Non-pigmented ciliary epithelial cell (primary cell): Measurements from ENCODE around the gene ACSL6.

Experiments
- DNase-seq: peaks from one replicate; pipeline ENCODE4 v3.0.0-alpha.2; 2010; ENCODE audit warnings: low read depth

Gene ACSL6

DNA sequence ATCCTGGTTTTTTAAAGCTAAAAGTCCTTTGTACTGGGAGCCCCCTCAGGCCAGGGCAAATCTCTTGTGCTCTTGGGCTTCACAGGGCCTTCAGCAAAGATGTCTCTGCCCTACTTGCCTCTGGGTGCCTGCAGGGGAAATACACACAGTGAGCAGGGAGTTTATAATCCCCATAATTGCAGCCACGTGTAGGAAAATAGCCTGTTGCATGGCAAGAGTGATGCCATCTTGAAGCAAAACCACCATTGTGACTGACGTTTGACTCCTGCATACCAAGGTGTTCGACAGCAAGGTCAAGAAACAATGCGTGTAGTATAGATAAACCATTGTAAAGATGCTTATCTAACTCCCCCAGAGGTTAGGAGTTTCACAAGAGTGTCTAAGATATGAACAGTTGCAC is 37.6 kb upstream of the ACSL6 start:
- no peak for DNase-seq

DNA sequence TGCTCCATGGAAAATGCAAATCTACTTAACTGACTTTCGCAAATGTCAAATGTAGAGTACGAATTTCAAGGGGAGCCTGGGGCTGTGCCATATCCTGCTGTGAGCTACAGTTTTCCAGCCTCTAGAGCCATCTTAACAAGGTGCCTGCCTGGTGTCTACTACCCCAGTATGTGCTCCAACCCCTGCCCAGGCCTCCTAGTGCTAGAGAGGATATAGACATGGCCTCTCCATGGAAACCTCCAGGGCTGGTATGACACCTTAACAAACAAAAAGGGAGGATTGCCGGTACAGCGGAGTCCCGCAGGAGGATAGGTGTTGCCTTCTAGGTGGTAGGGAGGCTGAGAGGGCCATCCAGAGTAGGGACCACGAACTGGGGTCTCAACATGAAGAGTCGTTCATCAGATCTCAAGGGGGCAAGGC is 35.4 kb upstream of the ACSL6 start:
- no peak for DNase-seq

DNA sequence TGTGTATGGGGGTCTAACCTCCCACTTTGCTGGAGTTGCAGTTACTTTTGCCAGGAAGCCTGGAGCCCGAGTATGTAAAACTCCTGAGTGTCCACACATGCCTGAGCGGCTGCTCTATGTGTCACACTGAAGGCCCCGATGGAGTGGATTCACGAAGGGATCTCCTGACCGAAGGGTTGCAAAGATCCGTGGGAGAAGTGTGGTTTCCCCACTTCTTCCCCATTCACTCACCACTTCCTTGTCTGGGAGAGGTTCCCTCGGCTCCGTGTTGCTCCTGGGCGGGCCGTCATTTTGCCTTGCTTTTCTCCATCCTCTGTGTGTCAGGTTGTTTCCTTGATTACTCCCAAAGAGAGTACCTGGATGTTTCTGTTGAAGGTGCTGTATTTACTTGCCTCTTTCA is 32.7 kb upstream of the ACSL6 start:
- no peak for DNase-seq

DNA sequence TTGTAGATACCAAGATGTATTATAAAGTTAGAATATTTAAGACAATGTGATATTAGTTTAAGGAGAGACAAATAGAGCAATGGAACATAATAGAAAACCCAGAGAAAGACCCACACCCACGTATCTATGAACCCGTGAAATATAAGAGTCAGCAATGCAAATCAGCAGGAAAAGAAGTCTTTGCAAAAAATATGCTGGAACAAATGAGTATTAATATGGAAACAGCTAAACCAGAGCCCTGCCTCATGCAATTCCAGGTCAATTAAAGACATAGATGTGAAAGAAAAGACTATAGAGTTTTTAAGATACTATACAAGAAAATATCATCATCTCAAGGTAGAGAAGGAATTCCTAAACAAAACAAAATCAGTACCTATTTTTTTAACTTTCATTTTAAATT is 25.9 kb upstream of the ACSL6 start:
- no peak for DNase-seq

DNA sequence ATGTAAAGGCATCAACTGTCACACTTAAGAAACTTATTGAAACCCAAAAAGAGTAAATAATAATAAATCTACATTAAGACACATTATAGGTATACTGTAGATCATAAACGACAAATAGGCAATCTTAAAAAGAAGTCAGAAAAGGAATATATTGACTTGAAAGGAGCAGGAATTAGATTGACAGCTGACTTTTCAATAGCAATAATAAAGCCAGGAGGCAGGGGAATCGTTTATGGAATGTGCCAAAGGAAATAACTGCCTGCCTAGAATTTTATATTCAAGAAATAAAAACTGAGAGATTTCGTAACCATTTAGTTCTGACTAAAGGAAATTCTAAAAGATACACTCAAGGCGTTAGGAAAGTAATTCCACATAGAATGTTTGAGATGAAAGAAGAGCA is 21.7 kb upstream of the ACSL6 start:
- DNase-seq, result no peak

DNA sequence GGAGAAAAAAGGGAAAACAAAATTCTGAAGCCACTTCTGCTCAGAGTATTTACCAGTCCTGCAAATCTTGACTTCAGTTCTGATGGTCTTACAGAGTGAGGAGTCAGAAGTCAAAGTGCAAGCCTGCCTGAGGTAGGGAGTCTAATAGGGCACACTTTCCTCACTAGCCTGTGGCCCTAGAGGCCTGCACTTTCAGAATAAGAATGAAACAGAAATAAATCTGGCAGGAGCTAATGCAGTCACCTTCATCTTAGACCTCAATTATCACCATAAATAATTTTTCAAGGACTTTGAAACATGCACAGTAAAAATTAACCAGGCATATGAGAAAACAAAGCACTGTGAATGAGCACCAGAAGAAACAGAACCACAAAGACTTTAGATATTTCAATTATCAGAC is 20.7 kb upstream of the ACSL6 start:
- DNase-seq, result no peak

DNA sequence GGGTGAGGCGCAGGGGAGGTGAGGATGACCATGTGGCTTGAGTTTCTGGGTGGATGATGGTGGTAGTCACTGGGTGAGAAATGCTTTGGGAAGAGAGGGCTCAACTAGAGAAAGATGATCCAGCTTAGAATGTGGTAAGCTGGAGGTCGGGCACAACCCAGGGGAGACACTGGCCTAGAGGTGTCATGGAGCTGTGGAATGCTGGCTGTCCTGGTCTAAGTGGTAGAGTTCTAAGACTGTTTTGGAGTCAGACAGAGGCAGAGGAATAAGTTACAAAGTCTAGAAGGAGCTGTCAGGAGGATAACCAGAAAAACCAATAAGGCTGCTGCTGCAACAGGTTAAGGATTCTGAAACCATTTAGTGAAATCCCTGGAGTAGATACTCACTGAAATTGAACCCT is 19.2 kb upstream of the ACSL6 start:
- DNase-seq, result no peak

DNA sequence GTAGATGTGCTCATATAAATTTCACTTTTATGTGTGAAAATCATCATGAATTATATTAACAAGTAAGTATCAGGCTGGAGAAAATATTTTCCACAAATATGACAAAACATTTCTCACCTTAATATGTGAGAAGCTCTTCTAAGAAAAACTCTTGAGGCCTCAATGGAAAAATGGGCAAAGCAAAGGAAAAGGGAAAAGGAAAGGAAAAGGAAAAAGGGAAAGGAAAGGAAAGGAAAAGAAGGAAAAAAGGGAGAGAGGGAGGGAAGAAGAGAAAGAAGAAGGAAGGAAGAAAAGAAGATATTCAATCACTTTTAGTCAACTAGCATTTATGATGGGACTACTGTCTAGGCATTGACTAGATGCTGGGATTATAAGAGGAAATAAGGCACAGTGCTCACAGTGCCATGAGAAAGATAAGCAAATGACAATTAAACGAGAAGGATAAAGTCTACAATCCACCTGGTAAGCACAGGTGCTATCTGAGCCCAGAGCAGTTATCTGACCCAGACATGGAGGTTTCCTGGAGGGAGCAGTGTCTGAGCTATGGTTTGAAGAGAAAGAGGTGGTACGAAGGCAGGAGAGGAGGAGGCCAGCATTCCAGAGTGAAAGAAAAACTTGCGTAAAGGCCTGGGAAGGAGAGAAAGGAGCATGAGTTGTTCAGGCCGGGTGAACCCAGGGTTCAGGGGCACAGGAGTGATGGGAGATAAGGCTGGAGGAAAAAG is 18.3 kb upstream of the ACSL6 start:
- no peak for DNase-seq

DNA sequence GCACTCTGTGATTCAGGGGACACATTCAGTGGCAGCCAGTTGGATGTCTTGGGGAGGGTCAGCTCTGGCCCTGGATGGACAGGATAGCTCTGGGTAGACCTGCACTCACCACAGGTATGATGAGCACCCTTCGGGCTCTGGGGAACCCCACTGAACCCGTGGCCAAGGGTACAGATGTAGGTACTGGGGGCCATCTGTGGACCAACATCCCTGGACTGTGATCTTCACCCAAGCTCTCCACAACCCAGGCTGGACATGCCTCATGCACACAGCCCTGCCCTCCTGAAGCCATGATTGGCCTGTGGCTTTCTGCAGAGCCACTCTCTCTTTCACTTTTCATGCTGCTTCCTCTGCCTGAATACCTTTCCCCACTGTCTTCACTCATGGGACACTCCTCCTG is 15.6 kb upstream of the ACSL6 start:
- DNase-seq, result no peak

DNA sequence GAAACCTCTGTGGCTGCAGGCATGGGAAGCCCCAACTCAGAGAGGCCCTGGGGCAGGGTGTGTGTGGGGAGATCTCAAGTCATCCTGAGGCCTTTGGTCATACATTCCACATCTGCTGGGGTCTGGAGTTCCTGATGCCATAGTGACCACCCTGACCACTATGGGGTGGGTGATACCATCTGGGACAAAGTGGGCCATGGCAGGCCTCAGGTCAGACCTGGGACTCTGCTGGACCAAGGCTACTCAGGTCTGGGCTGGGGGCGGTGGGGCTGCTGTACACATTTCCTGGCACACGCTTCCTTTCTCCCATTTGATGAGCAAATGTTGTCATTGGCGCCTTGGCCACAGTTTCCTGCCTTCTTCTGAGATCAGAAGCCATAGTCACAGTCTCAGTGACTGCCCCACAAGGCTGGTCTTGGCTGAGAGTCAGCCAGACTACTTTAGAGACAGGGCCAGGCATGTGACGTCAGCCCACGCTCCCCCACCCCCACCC is 15.1 kb upstream of the ACSL6 start:
- no peak for DNase-seq

DNA sequence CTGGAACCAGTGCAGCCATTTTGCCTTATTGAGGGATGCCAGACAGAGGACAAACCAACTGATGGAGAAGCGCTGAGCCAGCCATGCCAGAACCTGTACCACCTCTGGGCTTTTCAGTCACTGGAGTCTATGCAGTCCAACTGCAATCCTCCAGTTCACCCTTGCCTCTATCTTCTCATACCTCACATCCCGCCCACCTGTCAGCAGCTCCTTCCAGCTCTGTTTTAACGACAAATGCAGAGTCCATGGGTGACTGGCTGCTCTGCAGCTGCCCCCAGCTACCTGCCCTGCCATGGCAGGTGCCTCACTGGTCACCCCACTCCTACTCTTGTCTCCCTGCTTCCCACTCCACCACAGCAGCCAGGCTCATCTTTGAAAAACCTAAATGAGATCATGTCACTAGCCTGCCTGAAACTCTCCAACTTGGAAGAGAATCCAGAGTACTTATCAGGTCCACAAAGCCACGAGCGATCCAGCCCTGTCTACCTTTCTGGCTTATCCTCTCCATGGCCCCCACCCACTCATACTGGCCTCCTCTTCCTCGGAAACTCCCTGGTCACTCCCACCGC is 14.0 kb upstream of the ACSL6 start:
- DNase-seq, result no peak

DNA sequence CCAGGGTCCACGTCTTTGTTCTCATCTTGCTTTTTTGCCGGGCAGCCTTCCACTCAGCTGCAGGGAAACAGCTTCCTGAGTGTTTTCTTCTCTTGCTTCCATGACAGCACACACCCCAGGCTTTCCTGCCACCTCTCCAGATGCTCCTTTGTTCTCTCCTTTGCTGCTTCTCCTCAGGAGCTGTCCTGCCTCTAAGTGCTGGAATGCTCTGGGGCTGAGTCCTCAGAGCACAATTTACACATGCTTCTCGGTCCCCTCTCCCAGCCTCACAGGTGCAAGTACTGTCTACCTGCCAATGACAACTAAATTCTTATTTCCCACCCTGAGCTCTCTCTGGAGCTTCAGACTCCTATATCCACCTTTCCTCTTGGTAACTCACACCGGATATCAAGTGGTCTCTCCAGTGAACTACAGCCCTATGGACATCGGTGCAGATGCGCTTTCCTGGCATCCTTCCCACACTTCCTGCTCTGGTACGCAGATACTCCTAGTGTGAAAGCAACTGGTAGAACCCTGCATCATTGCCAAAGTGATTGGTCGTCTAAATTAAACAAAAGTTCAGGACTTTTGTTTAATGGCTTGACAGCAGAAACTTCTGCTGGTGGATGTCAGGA is 13.4 kb upstream of the ACSL6 start:
- DNase-seq, result no peak

DNA sequence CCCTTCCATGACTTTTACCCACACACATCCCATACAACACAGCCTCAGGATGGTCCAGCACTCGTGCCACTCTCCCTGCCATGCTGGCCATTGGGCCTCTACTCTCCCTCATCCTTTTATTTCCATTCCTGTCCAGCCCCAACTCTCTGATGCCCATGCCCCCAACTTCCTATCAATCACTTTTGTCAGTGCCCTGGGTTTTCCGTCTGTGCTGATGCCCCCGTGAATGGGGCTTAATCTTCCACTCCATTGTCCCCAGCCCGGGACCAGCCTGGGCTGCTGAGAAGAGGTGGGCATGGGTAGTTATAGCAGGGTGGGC is 12.6 kb upstream of the ACSL6 start:
- DNase-seq, result no peak

DNA sequence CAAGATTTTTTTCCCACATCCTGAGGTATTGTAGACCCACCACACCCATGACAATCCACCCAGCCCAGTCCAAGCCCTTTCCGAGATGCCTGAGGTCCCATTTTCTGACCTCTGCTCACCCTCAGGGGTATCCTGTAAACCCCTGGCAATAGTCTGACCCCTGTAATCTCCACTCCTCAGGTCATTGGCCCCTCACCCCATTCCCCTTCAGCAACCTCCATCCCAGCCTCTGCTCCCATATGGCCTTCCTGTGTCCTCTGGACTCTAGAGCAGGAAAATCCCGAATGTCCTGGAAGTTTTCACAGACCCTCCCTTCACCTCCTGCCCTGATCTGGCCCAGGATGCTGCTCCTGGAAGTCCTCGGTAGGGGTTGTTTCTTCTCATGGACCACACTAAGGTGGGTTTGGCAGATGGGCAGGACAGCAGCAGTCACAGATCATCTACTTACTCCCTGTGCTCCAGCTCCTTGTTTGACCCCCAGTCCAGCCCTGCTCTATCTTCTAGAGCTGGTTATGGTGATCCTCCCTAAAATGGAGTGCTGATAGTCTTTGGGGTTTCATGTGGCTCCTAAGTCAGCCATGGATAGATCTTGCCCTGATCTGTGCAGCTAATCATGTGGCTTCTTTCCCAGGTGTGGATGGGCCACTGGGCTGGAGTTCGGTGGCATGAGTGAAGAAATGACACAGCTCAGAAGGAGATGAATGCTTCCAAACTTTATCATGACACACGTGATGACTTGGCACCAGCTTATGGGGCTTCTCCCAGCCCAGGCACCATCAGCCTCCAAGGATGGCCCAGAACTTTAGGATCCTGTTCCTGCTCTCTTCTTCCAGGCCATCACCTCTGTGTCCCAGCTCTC is 12.0 kb upstream of the ACSL6 start:
- DNase-seq, result no peak

DNA sequence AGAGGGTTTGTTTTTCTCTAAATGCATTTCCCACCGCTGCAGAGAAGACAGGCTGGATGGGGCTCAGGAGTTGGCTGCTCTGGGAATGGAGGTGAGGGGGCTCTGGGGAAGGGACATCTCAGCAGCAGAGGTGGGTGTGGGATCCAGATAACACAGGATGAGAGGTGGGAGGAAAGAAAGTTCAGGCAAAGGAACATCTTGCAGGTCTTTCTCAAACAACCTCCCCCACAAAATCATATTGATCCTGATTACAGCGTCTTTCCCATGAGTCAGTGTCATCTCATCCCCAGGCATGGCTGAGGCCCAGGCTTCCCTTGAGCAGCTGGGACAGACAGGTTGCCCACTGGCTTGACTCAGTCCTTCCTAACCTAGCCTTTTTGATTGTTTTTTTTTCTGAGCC is 11.3 kb upstream of the ACSL6 start:
- no peak for DNase-seq

DNA sequence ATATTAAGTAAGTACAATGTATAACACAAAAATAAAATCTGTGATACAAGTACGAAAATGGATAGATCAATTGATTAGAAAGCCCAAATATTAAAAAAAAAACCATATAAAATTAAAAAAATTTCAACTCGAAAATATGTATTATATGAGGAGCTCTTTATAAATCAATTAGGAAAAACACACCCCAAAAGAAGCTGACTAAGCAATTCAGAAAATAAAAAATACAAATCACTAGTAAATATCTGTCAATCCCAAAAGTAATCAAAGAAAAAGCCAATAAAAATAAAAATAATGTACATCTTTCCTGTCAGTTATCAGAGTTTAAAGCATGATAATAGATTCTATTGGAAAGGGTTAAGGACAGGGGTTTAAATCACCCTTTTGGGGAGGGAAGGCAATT is 10.2 kb upstream of the ACSL6 start:
- no peak for DNase-seq

DNA sequence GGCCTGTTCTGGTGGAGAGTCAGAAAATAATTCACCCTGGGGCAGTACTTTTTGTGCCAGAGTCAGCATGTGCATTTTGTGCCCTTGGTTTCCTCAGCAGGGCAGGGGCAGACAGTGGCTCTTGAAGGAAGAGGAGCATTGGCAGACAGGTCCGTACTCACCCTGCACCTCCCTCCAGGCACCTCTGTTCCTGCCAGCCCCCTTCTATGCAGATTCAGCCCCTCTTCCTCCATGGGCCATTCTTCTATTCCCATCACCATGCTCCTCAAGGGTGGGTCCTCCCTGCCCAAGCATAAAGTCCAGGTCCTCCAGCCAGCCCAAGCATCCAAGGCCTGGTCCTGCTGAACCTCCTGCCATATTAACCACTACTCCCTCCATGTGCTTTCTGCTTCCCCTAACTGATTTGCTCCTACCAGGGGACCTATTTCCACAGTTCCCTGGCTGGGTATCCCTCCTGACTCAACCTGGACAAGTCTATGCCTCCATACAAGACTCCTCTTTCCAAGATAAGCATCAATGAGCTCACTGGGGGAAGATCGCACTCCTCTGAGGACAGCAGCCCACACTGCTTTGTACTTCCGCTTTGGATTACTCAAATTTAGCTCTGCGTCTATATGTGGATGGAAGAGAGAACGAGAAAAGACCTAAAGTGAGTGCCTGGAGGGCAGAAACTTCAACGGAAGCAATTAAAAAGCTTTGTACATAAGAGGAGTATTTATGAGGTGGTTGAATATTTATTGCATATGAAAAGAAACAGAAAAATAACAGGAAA is 9.3 kb upstream of the ACSL6 start:
- no peak for DNase-seq

DNA sequence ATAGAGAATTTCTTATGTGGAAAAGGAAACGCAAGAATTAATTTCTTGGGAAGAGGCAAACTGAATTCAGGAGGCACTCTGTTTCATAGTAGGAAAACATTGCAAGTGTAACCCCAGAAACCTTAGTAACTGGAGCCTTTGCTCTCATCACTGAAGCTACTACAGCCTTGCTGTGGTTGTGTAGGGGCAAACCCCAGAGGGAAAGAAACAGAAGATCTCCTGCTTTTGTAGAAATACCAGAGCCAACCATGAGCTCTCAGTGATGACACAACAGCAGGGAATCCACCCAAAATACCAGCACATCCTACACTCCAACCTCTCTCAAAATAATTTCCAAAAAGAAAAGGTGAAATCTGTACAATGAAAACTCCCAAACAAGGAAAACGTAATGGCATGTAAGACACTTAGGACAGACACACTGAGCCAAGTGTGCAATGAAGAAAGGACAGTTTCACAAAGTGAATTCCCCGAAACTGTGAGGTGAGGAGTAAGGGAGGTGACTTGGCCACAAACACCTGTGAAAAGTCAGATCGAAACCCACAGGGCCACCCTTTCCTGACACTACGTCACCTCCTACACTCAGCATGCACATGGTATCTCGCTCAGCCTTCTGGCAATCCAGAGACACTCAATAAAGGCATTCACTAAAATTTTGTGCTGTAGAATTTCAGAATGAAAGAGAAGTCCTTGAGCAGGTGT is 8.5 kb upstream of the ACSL6 start:
- no peak for DNase-seq

DNA sequence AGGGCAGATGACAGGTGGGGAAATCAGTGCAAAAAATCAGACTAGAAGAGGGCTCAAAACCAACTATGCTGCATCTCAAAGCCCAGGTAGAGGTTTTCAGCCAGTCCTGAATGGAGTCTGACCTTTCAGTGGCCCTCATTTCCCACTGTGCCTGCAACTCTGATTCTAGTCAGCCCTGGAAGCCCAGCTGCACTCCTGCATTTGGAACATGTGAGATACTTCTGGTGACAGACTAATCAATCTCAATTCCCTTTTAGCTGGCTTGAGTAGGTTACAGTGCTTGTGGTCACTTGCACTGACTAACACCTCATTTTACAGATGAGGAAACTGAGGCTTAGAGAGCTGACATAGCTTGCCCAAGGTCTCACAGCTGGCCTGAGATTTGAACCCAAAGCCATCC is 7.9 kb upstream of the ACSL6 start:
- no peak for DNase-seq

DNA sequence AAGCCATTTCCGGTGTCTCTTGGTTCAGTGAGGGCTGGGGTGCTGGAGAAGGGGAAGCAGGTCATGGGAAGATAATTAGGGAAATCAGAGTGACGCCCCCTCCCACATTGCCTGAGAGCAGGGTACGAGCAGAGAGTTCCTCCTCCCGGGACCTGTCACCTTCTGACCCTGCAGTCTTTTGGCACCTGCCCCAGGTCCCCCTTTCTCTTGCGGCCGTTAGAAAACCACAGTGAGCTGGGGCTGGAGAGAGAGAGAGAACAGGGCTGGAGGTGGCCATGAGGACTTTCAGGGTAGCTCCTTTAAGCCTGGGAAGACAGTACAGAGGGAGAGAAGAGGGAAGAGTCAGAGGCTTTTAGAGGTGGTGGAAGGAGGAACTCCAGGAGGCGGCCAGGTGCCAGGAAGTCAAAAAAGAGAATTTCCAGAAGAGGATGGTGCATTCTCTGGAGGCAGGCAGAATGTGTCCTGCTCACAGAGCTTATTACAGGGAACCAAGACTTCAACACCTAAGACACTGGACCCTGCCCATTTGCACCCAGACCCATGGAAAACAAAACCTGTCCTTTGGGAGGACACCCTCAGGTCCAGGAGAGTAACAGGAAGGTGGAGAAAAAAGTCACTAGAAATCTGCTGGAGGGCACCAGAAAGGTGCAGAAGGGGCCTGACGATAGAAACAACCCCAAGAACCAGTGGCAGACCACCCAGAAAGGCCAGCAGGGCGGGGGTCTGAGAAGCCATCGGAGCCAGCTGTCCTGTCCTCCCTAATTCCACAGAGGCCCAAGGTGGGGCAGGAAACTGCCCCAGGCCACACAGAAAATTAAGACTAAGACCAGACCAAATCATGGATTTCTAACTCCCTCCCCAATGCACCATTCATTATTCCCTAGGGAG is 6.5 kb upstream of the ACSL6 start:
- DNase-seq, result no peak

DNA sequence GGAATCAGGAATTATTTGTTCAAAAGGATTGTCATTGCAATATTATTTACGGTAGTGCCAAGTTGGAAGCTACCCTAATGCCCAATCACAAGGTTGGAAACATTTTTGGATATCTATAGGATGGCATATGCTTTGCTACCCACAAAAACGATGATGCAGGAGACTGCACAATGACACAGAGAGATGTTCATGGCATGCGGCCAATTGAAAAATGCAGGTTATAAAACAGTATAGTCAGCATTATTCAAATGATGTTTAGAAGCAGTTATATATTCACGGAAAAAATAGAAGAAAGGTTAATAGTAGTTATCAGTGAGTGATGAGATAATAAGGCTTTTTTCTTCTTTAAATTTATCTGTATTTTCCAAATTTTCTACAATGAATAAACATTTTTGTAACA is 5.9 kb upstream of the ACSL6 start:
- DNase-seq, result no peak
